ENCODE measurements around the gene PRICKLE2. TPM values are rescaled to one million over a fixed set of nuclear protein-coding genes. Genes with fewer than 3 reads are reported as not detected.

PRICKLE2 gene
- total RNA-seq, 1 donor from 2014 or later: 32.9 TPM

DNA sequence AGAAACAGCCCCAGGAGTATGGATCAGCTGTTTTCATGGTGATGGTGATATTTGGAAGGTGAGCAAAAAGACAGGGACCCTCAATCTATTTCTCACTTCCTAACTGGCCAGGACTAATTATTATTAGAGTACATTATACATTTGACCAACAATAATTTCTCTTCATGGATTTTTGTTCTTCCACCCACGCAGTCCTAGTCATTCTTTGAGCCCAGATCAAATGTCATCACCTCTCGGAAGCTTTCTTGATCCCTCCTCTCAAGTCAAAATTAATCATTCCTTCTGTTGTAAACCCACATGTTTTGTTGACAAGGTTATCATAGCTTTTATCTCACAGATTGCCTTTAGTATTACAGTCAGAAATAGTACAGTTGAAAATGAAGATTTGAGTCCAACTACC is 29.2 kb upstream of the PRICKLE2 start:
- Histone ChIP-seq H3K9me3 (ENCODE audit: control insufficient read depth in 3 of 3, low read length in 3 of 3) (no peaks in the 10 kb centered on the region), H3K4me3 (ENCODE audit: low read length in 3 of 3) (no peak overlapping the region), H3K36me3 (ENCODE audit: control insufficient read depth in 3 of 3, insufficient read depth in 3 of 3, low read length in 3 of 3) (no peaks in the 10 kb centered on the region), H3K9ac (ENCODE audit: low read depth in 1 of 3, low read length in 3 of 3) (no peak overlapping the region), H3K4me1 (ENCODE audit: control insufficient read depth in 3 of 3, insufficient read depth in 3 of 3, low read length in 3 of 3) (peaks cover 0 to 4% (median 0%) of the 10 kb centered on the region in 3 donors), H3K27ac (ENCODE audit: low read depth, low read length) (no peak overlapping the region), H3K27me3 (ENCODE audit: control insufficient read depth in 3 of 3, insufficient read depth in 3 of 3, low read length in 3 of 3) (no peaks in the 10 kb centered on the region)

DNA sequence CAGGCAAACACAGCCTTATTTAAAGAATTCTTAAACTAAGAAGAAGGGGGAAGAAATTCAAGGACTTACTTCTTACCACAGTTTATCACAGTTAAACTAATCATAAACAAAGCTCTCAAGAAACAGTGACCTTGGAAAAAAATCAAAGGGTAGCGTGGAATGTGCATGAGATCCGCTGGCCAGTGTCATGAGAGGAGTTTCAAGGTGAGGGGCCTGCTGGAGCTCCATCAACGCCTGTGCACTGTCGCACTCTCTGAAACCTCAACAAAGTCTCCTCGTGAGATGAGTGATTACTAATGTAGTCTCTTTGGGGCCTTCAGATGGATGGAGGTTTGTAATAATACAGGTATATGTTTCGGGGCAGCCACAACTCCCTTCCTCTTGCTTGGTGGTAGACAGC is 28.4 kb upstream of the PRICKLE2 start:
- Histone ChIP-seq H3K4me3 (ENCODE audit: low read length in 3 of 3) (no peak overlapping the region), H3K9me3 (ENCODE audit: control insufficient read depth in 3 of 3, low read length in 3 of 3) (no peaks in the 10 kb centered on the region), H3K27me3 (ENCODE audit: control insufficient read depth in 3 of 3, insufficient read depth in 3 of 3, low read length in 3 of 3) (no peaks in the 10 kb centered on the region), H3K27ac (ENCODE audit: low read depth, low read length) (no peak overlapping the region), H3K9ac (ENCODE audit: low read depth in 1 of 3, low read length in 3 of 3) (no peak overlapping the region), H3K36me3 (ENCODE audit: control insufficient read depth in 3 of 3, insufficient read depth in 3 of 3, low read length in 3 of 3) (no peaks in the 10 kb centered on the region), H3K4me1 (ENCODE audit: control insufficient read depth in 3 of 3, insufficient read depth in 3 of 3, low read length in 3 of 3) (peaks cover 0 to 4% (median 0%) of the 10 kb centered on the region in 3 donors)

- H3K27ac ChIP-seq (ENCODE audit: low read depth, low read length): no peak overlapping the region
- no peak overlapping the region for H3K4me3 ChIP-seq (ENCODE audit: low read length in 3 of 3)
- H3K9me3 ChIP-seq (ENCODE audit: control insufficient read depth in 3 of 3, low read length in 3 of 3): no peaks in the 10 kb centered on the region
- no peaks in the 10 kb centered on the region for H3K4me1 ChIP-seq (ENCODE audit: control insufficient read depth in 3 of 3, insufficient read depth in 3 of 3, low read length in 3 of 3)
- no peaks in the 10 kb centered on the region for H3K27me3 ChIP-seq (ENCODE audit: control insufficient read depth in 3 of 3, insufficient read depth in 3 of 3, low read length in 3 of 3)
- no peaks in the 10 kb centered on the region for H3K36me3 ChIP-seq (ENCODE audit: control insufficient read depth in 3 of 3, insufficient read depth in 3 of 3, low read length in 3 of 3)
- no peak overlapping the region for H3K9ac ChIP-seq (ENCODE audit: low read depth in 1 of 3, low read length in 3 of 3)
Observed at GRCh38 chr3:64251019-64251418, 25.8 kb upstream of the PRICKLE2 start.

- Histone ChIP-seq H3K27me3 (ENCODE audit: control insufficient read depth in 3 of 3, insufficient read depth in 3 of 3, low read length in 3 of 3) (no peaks in the 10 kb centered on the region), H3K36me3 (ENCODE audit: control insufficient read depth in 3 of 3, insufficient read depth in 3 of 3, low read length in 3 of 3) (no peaks in the 10 kb centered on the region), H3K27ac (ENCODE audit: low read depth, low read length) (no peak overlapping the region), H3K4me3 (ENCODE audit: low read length in 3 of 3) (no peak overlapping the region), H3K4me1 (ENCODE audit: control insufficient read depth in 3 of 3, insufficient read depth in 3 of 3, low read length in 3 of 3) (no peaks in the 10 kb centered on the region), H3K9ac (ENCODE audit: low read depth in 1 of 3, low read length in 3 of 3) (no peak overlapping the region), H3K9me3 (ENCODE audit: control insufficient read depth in 3 of 3, low read length in 3 of 3) (no peaks in the 10 kb centered on the region)
Observed at GRCh38 chr3:64247991-64248646, 22.9 kb upstream of the PRICKLE2 start.

- Histone ChIP-seq H3K9ac (ENCODE audit: low read depth in 1 of 3, low read length in 3 of 3) (no peak overlapping the region), H3K4me3 (ENCODE audit: low read length in 3 of 3) (no peak overlapping the region), H3K4me1 (ENCODE audit: control insufficient read depth in 3 of 3, insufficient read depth in 3 of 3, low read length in 3 of 3) (peaks cover 0 to 2% (median 0%) of the 10 kb centered on the region in 3 donors), H3K27me3 (ENCODE audit: control insufficient read depth in 3 of 3, insufficient read depth in 3 of 3, low read length in 3 of 3) (no peaks in the 10 kb centered on the region), H3K36me3 (ENCODE audit: control insufficient read depth in 3 of 3, insufficient read depth in 3 of 3, low read length in 3 of 3) (no peaks in the 10 kb centered on the region), H3K9me3 (ENCODE audit: control insufficient read depth in 3 of 3, low read length in 3 of 3) (no peaks in the 10 kb centered on the region), H3K27ac (ENCODE audit: low read depth, low read length) (no peak overlapping the region)
Observed at GRCh38 chr3:64244011-64244942, 19.0 kb upstream of the PRICKLE2 start.

- H3K36me3 ChIP-seq (ENCODE audit: control insufficient read depth in 3 of 3, insufficient read depth in 3 of 3, low read length in 3 of 3): no peaks in the 10 kb centered on the region
- H3K4me3 ChIP-seq (ENCODE audit: low read length in 3 of 3): no peak overlapping the region
- H3K27me3 ChIP-seq (ENCODE audit: control insufficient read depth in 3 of 3, insufficient read depth in 3 of 3, low read length in 3 of 3): no peaks in the 10 kb centered on the region
- peaks cover 0 to 3% (median 2%) of the 10 kb centered on the region in 3 donors for H3K9me3 ChIP-seq (ENCODE audit: control insufficient read depth in 3 of 3, low read length in 3 of 3)
- no peak overlapping the region for H3K27ac ChIP-seq (ENCODE audit: low read depth, low read length)
- H3K4me1 ChIP-seq (ENCODE audit: control insufficient read depth in 3 of 3, insufficient read depth in 3 of 3, low read length in 3 of 3): peaks cover 0 to 11% (median 0%) of the 10 kb centered on the region in 3 donors
- no peak overlapping the region for H3K9ac ChIP-seq (ENCODE audit: low read depth in 1 of 3, low read length in 3 of 3)
Observed at GRCh38 chr3:64242435-64242834, 17.2 kb upstream of the PRICKLE2 start.

- Histone ChIP-seq H3K27ac (ENCODE audit: low read depth, low read length) (no peak overlapping the region), H3K4me1 (ENCODE audit: control insufficient read depth in 3 of 3, insufficient read depth in 3 of 3, low read length in 3 of 3) (peaks cover 0 to 11% (median 0%) of the 10 kb centered on the region in 3 donors), H3K4me3 (ENCODE audit: low read length in 3 of 3) (no peak overlapping the region), H3K9ac (ENCODE audit: low read depth in 1 of 3, low read length in 3 of 3) (no peak overlapping the region), H3K27me3 (ENCODE audit: control insufficient read depth in 3 of 3, insufficient read depth in 3 of 3, low read length in 3 of 3) (no peaks in the 10 kb centered on the region), H3K9me3 (ENCODE audit: control insufficient read depth in 3 of 3, low read length in 3 of 3) (peaks cover 0 to 3% (median 2%) of the 10 kb centered on the region in 3 donors), H3K36me3 (ENCODE audit: control insufficient read depth in 3 of 3, insufficient read depth in 3 of 3, low read length in 3 of 3) (peaks cover 0 to 2% (median 0%) of the 10 kb centered on the region in 3 donors)
Observed at GRCh38 chr3:64240959-64241358, 15.7 kb upstream of the PRICKLE2 start.

GRCh38 chr3:64240396-64240795 is 15.1 kb upstream of the PRICKLE2 start:
- Histone ChIP-seq H3K36me3 (ENCODE audit: control insufficient read depth in 3 of 3, insufficient read depth in 3 of 3, low read length in 3 of 3) (peaks cover 0 to 4% (median 0%) of the 10 kb centered on the region in 3 donors), H3K9me3 (ENCODE audit: control insufficient read depth in 3 of 3, low read length in 3 of 3) (peaks cover 0 to 3% (median 2%) of the 10 kb centered on the region in 3 donors), H3K4me1 (ENCODE audit: control insufficient read depth in 3 of 3, insufficient read depth in 3 of 3, low read length in 3 of 3) (peaks cover 0 to 11% (median 0%) of the 10 kb centered on the region in 3 donors), H3K9ac (ENCODE audit: low read depth in 1 of 3, low read length in 3 of 3) (no peak overlapping the region), H3K27ac (ENCODE audit: low read depth, low read length) (no peak overlapping the region), H3K27me3 (ENCODE audit: control insufficient read depth in 3 of 3, insufficient read depth in 3 of 3, low read length in 3 of 3) (no peaks in the 10 kb centered on the region), H3K4me3 (ENCODE audit: low read length in 3 of 3) (no peak overlapping the region)

GRCh38 chr3:64239841-64240240 is 14.6 kb upstream of the PRICKLE2 start:
- H3K27me3 ChIP-seq (ENCODE audit: control insufficient read depth in 3 of 3, insufficient read depth in 3 of 3, low read length in 3 of 3): no peaks in the 10 kb centered on the region
- H3K36me3 ChIP-seq (ENCODE audit: control insufficient read depth in 3 of 3, insufficient read depth in 3 of 3, low read length in 3 of 3): peaks cover 0 to 4% (median 0%) of the 10 kb centered on the region in 3 donors
- H3K9me3 ChIP-seq (ENCODE audit: control insufficient read depth in 3 of 3, low read length in 3 of 3): peaks cover 0 to 3% (median 2%) of the 10 kb centered on the region in 3 donors
- no peak overlapping the region for H3K27ac ChIP-seq (ENCODE audit: low read depth, low read length)
- H3K9ac ChIP-seq (ENCODE audit: low read depth in 1 of 3, low read length in 3 of 3): no peak overlapping the region
- no peak overlapping the region for H3K4me3 ChIP-seq (ENCODE audit: low read length in 3 of 3)
- peaks cover 0 to 11% (median 0%) of the 10 kb centered on the region in 3 donors for H3K4me1 ChIP-seq (ENCODE audit: control insufficient read depth in 3 of 3, insufficient read depth in 3 of 3, low read length in 3 of 3)
